Activated CD4-positive, alpha-beta T cell treated with anti-CD3 and anti-CD28 coated beads for 4 hours (primary cell): ENCODE results near the gene LRIG1.

Experiments
- DNase-seq, 2 donors: peaks; one replicate each; pipeline ENCODE4 v3.0.0-alpha.2; 2020

Gene LRIG1

GRCh38 chr3:66486202-66486601 is 14.6 kb downstream of the LRIG1 start:
- DNase-seq: no peak

GRCh38 chr3:66485291-66485968 is 15.4 kb downstream of the LRIG1 start:
- DNase-seq: no peak

- no peak for DNase-seq
Observed at GRCh38 chr3:66484106-66484844, 16.5 kb downstream of the LRIG1 start.

GRCh38 chr3:66483409-66483906 is 17.4 kb downstream of the LRIG1 start:
- DNase-seq: peak; percentile 33 to 35

- DNase-seq: no peak
Observed at GRCh38 chr3:66483006-66483405, 17.8 kb downstream of the LRIG1 start.

GRCh38 chr3:66482018-66482404 is 18.8 kb downstream of the LRIG1 start:
- DNase-seq: no peak

- no peak for DNase-seq
Observed at GRCh38 chr3:66481071-66482017, 19.5 kb downstream of the LRIG1 start.

GRCh38 chr3:66480666-66481065 is 20.2 kb downstream of the LRIG1 start:
- peak; percentile 53 to 55 for DNase-seq

- no peak for DNase-seq
Observed at GRCh38 chr3:66479532-66479947, 21.3 kb downstream of the LRIG1 start.

- DNase-seq: no peak
Observed at GRCh38 chr3:66478960-66479359, 21.9 kb downstream of the LRIG1 start.

- DNase-seq: no peak
Observed at GRCh38 chr3:66477856-66478255, 23.0 kb downstream of the LRIG1 start.

GRCh38 chr3:66476852-66477381 is 23.9 kb downstream of the LRIG1 start:
- no peak for DNase-seq

GRCh38 chr3:66475386-66476020 is 25.3 kb downstream of the LRIG1 start:
- no peak for DNase-seq

- DNase-seq: peak; percentile 49 to 68
Observed at GRCh38 chr3:66473692-66474091, 27.1 kb downstream of the LRIG1 start.

- no peak for DNase-seq
Observed at GRCh38 chr3:66473181-66473580, 27.6 kb downstream of the LRIG1 start.

GRCh38 chr3:66472313-66473134 is 28.3 kb downstream of the LRIG1 start:
- DNase-seq: peak; percentile 51 to 52

- DNase-seq: no peak
Observed at GRCh38 chr3:66470956-66471686, 29.7 kb downstream of the LRIG1 start.

GRCh38 chr3:66470285-66470684 is 30.5 kb downstream of the LRIG1 start:
- no peak for DNase-seq

GRCh38 chr3:66469220-66469640 is 31.6 kb downstream of the LRIG1 start:
- no peak for DNase-seq

GRCh38 chr3:66467996-66468735 is 32.7 kb downstream of the LRIG1 start:
- DNase-seq: no peak
